GM19438 (cell line): ENCODE results near the gene SHB.

ENCODE experiments used
- ATAC-seq: cut with Tn5 transposase; IDR thresholded peaks from one replicate; pipeline ENCODE4 v1.9.1; 2021; ENCODE audit warnings: low read depth; ENCODE audit not compliant: unreplicated experiment

SHB gene

GRCh38 chr9:38088006-38088925 is 19.2 kb upstream of the SHB start:
- peak; percentile 45 for ATAC-seq

GRCh38 chr9:38086496-38086895 is 17.5 kb upstream of the SHB start:
- ATAC-seq: no peak

- ATAC-seq: no peak
These were observed 16.3 kb upstream of the SHB start for GRCh38 chr9:38085308-38085707.

GRCh38 chr9:38084556-38084880 is 15.5 kb upstream of the SHB start:
- no peak for ATAC-seq

GRCh38 chr9:38083858-38084555 is 15.0 kb upstream of the SHB start:
- no peak for ATAC-seq

GRCh38 chr9:38082446-38083287 is 13.6 kb upstream of the SHB start:
- ATAC-seq: no peak

GRCh38 chr9:38081356-38082108 is 12.5 kb upstream of the SHB start:
- no peak for ATAC-seq

- no peak for ATAC-seq
These were observed 10.5 kb upstream of the SHB start for GRCh38 chr9:38079461-38080031.

GRCh38 chr9:38075272-38075671 is 6.2 kb upstream of the SHB start:
- no peak for ATAC-seq

GRCh38 chr9:38074441-38074961 is 5.5 kb upstream of the SHB start:
- ATAC-seq: no peak

GRCh38 chr9:38073882-38074281 is 4.9 kb upstream of the SHB start:
- no peak for ATAC-seq

- ATAC-seq: no peak
These were observed 2.6 kb upstream of the SHB start for GRCh38 chr9:38071470-38072134.

GRCh38 chr9:38067859-38068681 is 957 bp downstream of the SHB start:
- ATAC-seq: no peak

- no peak for ATAC-seq
These were observed 1.8 kb downstream of the SHB start for GRCh38 chr9:38066914-38067858.

GRCh38 chr9:38066197-38066913 is 2.7 kb downstream of the SHB start:
- no peak for ATAC-seq

- peak; percentile 33 for ATAC-seq
These were observed 3.5 kb downstream of the SHB start for GRCh38 chr9:38065369-38066075.
